PC-9 (cell line): ENCODE measurements around the gene TMEM214. TPM values are rescaled to one million over a fixed set of nuclear protein-coding genes. Genes with fewer than 3 reads are reported as not detected.

Experiments
- BruUV-seq: library from RNA; stranded (reverse); fragments of 400-500 nt; replicated peaks from 2 replicates; lab custom pipeline; 2021; lab: Mats Ljungman, UMichigan
- CTCF ChIA-PET: fragments of 300-600 bp; sonication (Branson Sonifier 250); formaldehyde crosslinking; loops from one replicate; lab custom pipeline; 2022; ENCODE audit warnings: antibody characterized with exemption; lab: Charles Lee
- POLR2A ChIA-PET: fragments of 300-600 bp; sonication (Branson Sonifier 250); formaldehyde crosslinking; loops from one replicate; lab custom pipeline; 2022; ENCODE audit warnings: antibody characterized with exemption; ENCODE audit not compliant: unreplicated experiment; lab: Charles Lee
- DNase-seq, 2 experiments: peaks; one replicate each; pipeline versions ENCODE4 v3.0.0 to v3.0.0-alpha.2; 2015 to 2022; ENCODE audit warnings: mixed read lengths in 1 of 2
- H2AFZ ChIP-seq: fragments of 200-600 bp; sonication (generic); 2 replicates; pipeline ENCODE4 v1.8.1; 2017; ENCODE audit warnings: antibody characterized with exemption
- H3F3A ChIP-seq: fragments of 200-600 bp; sonication (generic); 2 replicates; pipeline ENCODE4 v1.8.1; 2017; ENCODE audit warnings: antibody characterized with exemption, mild to moderate bottlenecking, low read depth; ENCODE audit not compliant: insufficient read depth
- H3K27ac ChIP-seq: fragments of 200-600 bp; sonication (generic); 2 replicates; pipeline ENCODE4 v1.6.1; 2016; ENCODE audit warnings: mixed run types
- H3K27me3 ChIP-seq: fragments of 200-600 bp; sonication (generic); 2 replicates; pipeline ENCODE4 v1.6.1; 2016; ENCODE audit warnings: low read depth, mixed run types; ENCODE audit not compliant: insufficient read depth
- H3K36me3 ChIP-seq: fragments of 200-600 bp; sonication (generic); 2 replicates; pipeline ENCODE4 v1.6.1; 2016; ENCODE audit warnings: low read depth, mixed run types
- H3K4me1 ChIP-seq: fragments of 200-600 bp; sonication (generic); replicated peaks from 2 replicates; pipeline ENCODE4 v1.6.1; 2016; ENCODE audit warnings: mixed run types; ENCODE audit not compliant: insufficient read depth
- H3K4me2 ChIP-seq: fragments of 200-600 bp; sonication (generic); 2 replicates; pipeline ENCODE4 v1.6.1; 2017; ENCODE audit warnings: mixed run types
- H3K4me3 ChIP-seq: fragments of 200-600 bp; sonication (generic); 2 replicates; pipeline ENCODE4 v1.6.1; 2016; ENCODE audit warnings: mixed run types
- H3K79me2 ChIP-seq: fragments of 200-600 bp; sonication (generic); 2 replicates; pipeline ENCODE4 v1.6.1; 2017; ENCODE audit warnings: low read depth, mixed run types
- H3K9me2 ChIP-seq: fragments of 200-600 bp; sonication (generic); 2 replicates; pipeline ENCODE4 v1.8.1; 2017; ENCODE audit warnings: mild to moderate bottlenecking; ENCODE audit not compliant: insufficient read depth
- H3K9me3 ChIP-seq: fragments of 200-600 bp; sonication (generic); 2 replicates; pipeline ENCODE4 v1.8.1; 2016; ENCODE audit warnings: low read depth; ENCODE audit not compliant: insufficient read depth
- H4K20me1 ChIP-seq: fragments of 200-600 bp; sonication (generic); 2 replicates; pipeline ENCODE4 v1.8.1; 2017; ENCODE audit not compliant: insufficient read depth
- CTCF ChIP-seq: fragments of 200-600 bp; sonication (generic); conservative IDR thresholded peaks from 2 replicates; pipeline ENCODE4 v1.6.1; 2017; ENCODE audit warnings: mixed run types, antibody characterized with exemption, mild to moderate bottlenecking, moderate library complexity
- EZH2 ChIP-seq: fragments of 200-600 bp; sonication (generic); IDR thresholded peaks from 2 replicates; pipeline ENCODE4 v1.8.0; 2017; ENCODE audit warnings: antibody characterized with exemption, low read depth
- intact Hi-C: fragments of 100-400 bp; cut with micrococcal nuclease; formaldehyde crosslinking; loops from one replicate; pipeline ENCODE4 v1.10.0; 2022; ENCODE audit not compliant: unreplicated experiment
- total RNA-seq: library from RNA; stranded (reverse); gene quantifications from 2 replicates; pipeline ENCODE4 v1.2.3, GENCODE V29; 2021

TMEM214 gene
- total RNA-seq, 1 experiment from 2014 or later, result 65.6 TPM

GRCh38 chr2:27088634-27089033 lies 55.9 kb downstream of the TMEM214 start:
- Histone ChIP-seq H3K36me3 (no peaks in the 10 kb centered on the region), H3K27ac (no peak overlapping the region), H3K79me2 (no peaks in the 10 kb centered on the region), H3K4me1 (peaks cover 17% of the 10 kb centered on the region), H3K27me3 (no peaks in the 10 kb centered on the region), H3K9me2 (no peaks in the 10 kb centered on the region), H3K4me2 (no peak overlapping the region), H4K20me1 (no peaks in the 10 kb centered on the region), H3K4me3 (no peak overlapping the region), H3F3A (peaks cover 11% of the 10 kb centered on the region; the same call in 1 of the 2 replicates), H2AFZ (no peak overlapping the region), H3K9me3 (no peaks in the 10 kb centered on the region)
- CTCF ChIA-PET, result interaction anchor here (0.6 to 0.7 kb wide), 2 partner anchors 16 to 196 kb away, joined by 3 to 4 read pairs; no protein-coding TSS in a partner anchor
- POLR2A ChIA-PET, result no interaction called here
- DNase-seq, result no peak
- intact Hi-C loops, result no loop called here
- TF ChIP-seq CTCF (no peak), EZH2 (no peak)
- BruUV-seq, result no TSS peak

GRCh38 chr2:27089111-27089954 lies 56.6 kb downstream of the TMEM214 start:
- H3K79me2 ChIP-seq, result no peaks in the 10 kb centered on the region
- no peak overlapping the region for H3K27ac ChIP-seq
- no TSS peak for BruUV-seq
- peaks cover 17% of the 10 kb centered on the region for H3K4me1 ChIP-seq
- no peaks in the 10 kb centered on the region for H3K9me3 ChIP-seq
- no peak overlapping the region for H3K4me2 ChIP-seq
- TF ChIP-seq CTCF, result no peak
- TF ChIP-seq EZH2, result no peak
- no peaks in the 10 kb centered on the region for H3K27me3 ChIP-seq
- H4K20me1 ChIP-seq, result no peaks in the 10 kb centered on the region
- no peak overlapping the region for H2AFZ ChIP-seq
- H3K9me2 ChIP-seq, result no peaks in the 10 kb centered on the region
- H3K4me3 ChIP-seq, result no peak overlapping the region
- ChIA-PET CTCF (interaction anchor here (0.5 to 0.7 kb wide), 2 partner anchors 16 to 130 kb away, joined by 3 to 4 read pairs; no protein-coding TSS in a partner anchor), POLR2A (no interaction called here)
- no peak for DNase-seq
- intact Hi-C loops, result no loop called here
- peaks cover 13% of the 10 kb centered on the region; the same call in 1 of the 2 replicates for H3F3A ChIP-seq
- H3K36me3 ChIP-seq, result no peaks in the 10 kb centered on the region

Other genes starting within 250 kb of the TMEM214 start
- gene CENPA, start 246.9 kb upstream of the TMEM214 start, total RNA-seq, result 43.6 and 48.8 TPM in 2 replicates
- not detected in 2 replicates for gene DPYSL5, start 184.8 kb upstream of the TMEM214 start, total RNA-seq
- gene MAPRE3, start 62.3 kb upstream of the TMEM214 start, total RNA-seq, result 17.1 and 25.2 TPM in 2 replicates
- gene AGBL5, start 18.7 kb downstream of the TMEM214 start, total RNA-seq, result 63.2 and 64.0 TPM in 2 replicates
- gene OST4, start 38.7 kb downstream of the TMEM214 start, total RNA-seq, result 165 and 166 TPM in 2 replicates
- 0.83 and 1.6 TPM in 2 replicates for gene EMILIN1, start 45.6 kb downstream of the TMEM214 start, total RNA-seq
- 4.4 and 10.4 TPM in 2 replicates for gene KHK, start 53.8 kb downstream of the TMEM214 start, total RNA-seq
- gene CGREF1, start 86.2 kb downstream of the TMEM214 start, total RNA-seq, result 0.37 TPM in 1 of 2 replicates, not detected in the other
- not detected in 2 replicates for gene ABHD1, start 90.8 kb downstream of the TMEM214 start, total RNA-seq
- gene PREB, start 101.7 kb downstream of the TMEM214 start, total RNA-seq, result 35.7 and 36.2 TPM in 2 replicates
- not detected in 2 replicates for gene PRR30, start 106.4 kb downstream of the TMEM214 start, total RNA-seq
- gene TCF23, start 116.0 kb downstream of the TMEM214 start, total RNA-seq, result not detected in 2 replicates
- gene ATRAID, start 179.1 kb downstream of the TMEM214 start, total RNA-seq, result 92.8 and 126 TPM in 2 replicates
- 49.0 and 70.0 TPM in 2 replicates for gene SLC5A6, start 179.3 kb downstream of the TMEM214 start, total RNA-seq
- gene CAD, start 184.4 kb downstream of the TMEM214 start, total RNA-seq, result 41.5 and 70.8 TPM in 2 replicates
- gene SLC30A3, start 230.1 kb downstream of the TMEM214 start, total RNA-seq, result 1.5 and 2.3 TPM in 2 replicates
- not detected in 2 replicates for gene DNAJC5G, start 242.5 kb downstream of the TMEM214 start, total RNA-seq
- 8.2 and 9.8 TPM in 2 replicates for gene TRIM54, start 249.5 kb downstream of the TMEM214 start, total RNA-seq